A549 (cell line): ENCODE data around the gene RAPH1. TPM values are rescaled to one million over a fixed set of nuclear protein-coding genes. Genes with fewer than 3 reads are reported as not detected.
A peak's percentile ranks its signal among the peaks of the same experiment; 100 is the strongest.

ENCODE experiments used
- ATAC-seq, 2 experiments: fragments of 200-7000 bp in 1 of 2; fragments of >200 bp in 1 of 2; cut with Nextera tagmentation in 1 of 2; cut with Tn5 transposase in 1 of 2; 3 replicates each; pipeline versions ENCODE4 v1.8.0 to v1.9.1; 2018 to 2020; ENCODE audit warnings: mild to moderate bottlenecking in 1 of 2, moderate library complexity in 1 of 2
- CTCF ChIA-PET: fragments of 300-600 bp; sonication (Branson Sonifier 250); formaldehyde crosslinking; extraction: SDS; loops from one replicate; lab custom pipeline; 2021; ENCODE audit warnings: antibody characterized with exemption, inconsistent platforms; lab: Yijun Ruan, JAX
- POLR2A ChIA-PET: fragments of 350-600 bp; formaldehyde crosslinking; extraction: SDS; loops from one replicate; lab custom pipeline; 2021; ENCODE audit warnings: antibody characterized with exemption, inconsistent platforms; lab: Yijun Ruan, JAX
- DNase-seq, 2 experiments: peaks; one replicate each; pipeline versions ENCODE4 v3.0.0 to v3.0.0-alpha.2; 2011 to 2016; ENCODE audit warnings: low read depth in 1 of 2, low spot score in 1 of 2
- FAIRE-seq: peaks from 2 replicates; lab custom pipeline; 2011; peaks lifted over from hg19 to GRCh38; lab: Jason Lieb, UNC
- H3K27ac ChIP-seq, 2 experiments: fragments of >200 bp; sonication (Bioruptor Twin); formaldehyde crosslinking; 3 replicates each; pipeline ENCODE4 v1.5.1; 2016 to 2017
- H3K4me1 ChIP-seq: fragments of >200 bp; sonication (Bioruptor Twin); formaldehyde crosslinking; 3 replicates; pipeline ENCODE4 v1.6.1; 2016
- H3K4me2 ChIP-seq: fragments of >200 bp; sonication (Bioruptor Twin); formaldehyde crosslinking; 3 replicates; pipeline ENCODE4 v1.6.1; 2016
- H3K4me3 ChIP-seq: fragments of >200 bp; sonication (Bioruptor Twin); formaldehyde crosslinking; 3 replicates; pipeline ENCODE4 v1.5.1; 2016
- H3K9me3 ChIP-seq: fragments of >200 bp; sonication (Bioruptor Twin); formaldehyde crosslinking; 3 replicates; pipeline ENCODE4 v1.6.1; 2016
- CBX8 ChIP-seq: fragments of 200-600 bp; sonication (generic); IDR thresholded peaks from 2 replicates; pipeline ENCODE4 v1.6.1; 2016
- CEBPB ChIP-seq, 2 experiments: fragments of >200 bp in 1 of 2; sonication (Bioruptor Twin) in 1 of 2; formaldehyde crosslinking in 1 of 2; IDR thresholded peaks; 2 replicates each; pipeline ENCODE4 v1.6.1; 2012 to 2016
- HOXA7 ChIP-seq: fragments of 250-450 bp; sonication (Bioruptor Pico); IDR thresholded peaks from 2 replicates; pipeline ENCODE4 v1.5.0; 2020; ENCODE audit warnings: mild to moderate bottlenecking, moderate library complexity
- JUNB ChIP-seq: fragments of >200 bp; sonication (Bioruptor Twin); formaldehyde crosslinking; IDR thresholded peaks from 2 replicates; pipeline ENCODE4 v1.6.1; 2016
- MAFK ChIP-seq: fragments of 450-650 bp; IDR thresholded peaks from 2 replicates; pipeline ENCODE4 v1.6.1; 2014; ENCODE audit not compliant: partially characterized antibody
- MAZ ChIP-seq: fragments of 150-350 bp; IDR thresholded peaks from 2 replicates; pipeline ENCODE4 v1.6.1; 2014; ENCODE audit warnings: antibody characterized with exemption, low read depth, low read length, borderline replicate concordance
- MYC ChIP-seq: IDR thresholded peaks from 2 replicates; pipeline ENCODE4 v1.6.1; 2012; ENCODE audit warnings: mild to moderate bottlenecking, inconsistent platforms, low read length, improper control_type of control experiment, borderline replicate concordance
- NFE2L2 ChIP-seq: fragments of 150-350 bp; conservative IDR thresholded peaks from 2 replicates; pipeline ENCODE4 v1.6.1; 2014; ENCODE audit warnings: low read length
- NPAS2 ChIP-seq: fragments of 250-450 bp; sonication (Bioruptor Pico); IDR thresholded peaks from 2 replicates; pipeline ENCODE4 v1.8.0; 2022; ENCODE audit warnings: mild to moderate bottlenecking, moderate library complexity, borderline replicate concordance
- NR3C1 ChIP-seq: fragments of >200 bp; sonication (Bioruptor Twin); formaldehyde crosslinking; IDR thresholded peaks from 3 replicates; pipeline ENCODE4 v1.6.1; 2017
- POLR2A ChIP-seq: IDR thresholded peaks from 2 replicates; pipeline ENCODE4 v1.6.1; 2012; ENCODE audit warnings: mild to moderate bottlenecking, low read length
- POLR2AphosphoS2 ChIP-seq: conservative IDR thresholded peaks from 2 replicates; pipeline ENCODE4 v1.6.1; 2012; ENCODE audit warnings: low read length, improper control_type of control experiment, inconsistent platforms
- RARB ChIP-seq: fragments of 250-450 bp; sonication (Bioruptor Pico); IDR thresholded peaks from 2 replicates; pipeline ENCODE4 v1.8.0; 2021; ENCODE audit warnings: mild to moderate bottlenecking, moderate library complexity
- RCOR1 ChIP-seq: fragments of 150-350 bp; IDR thresholded peaks from 2 replicates; pipeline ENCODE4 v1.6.1; 2014; ENCODE audit warnings: antibody characterized with exemption, low read length, low read depth
- WGBS: methylation state at CpG from one replicate; pipeline ENCODE4 v1.1.6; 2017; ENCODE audit errors: missing lambda C conversion rate; 5-methylcytosine and 5-hydroxymethylcytosine counted together
- polyA plus RNA-seq, 4 experiments: library from polyadenylated mRNA; depleted of rRNA in 3 of 4; stranded (reverse); fragments of >200 nt; fragmentation: RNase III in 1 of 4; extraction: RNeasy Plus Mini Kit Qiagen cat#74134 plus additional on column Dnase treatment in 1 of 4; gene quantifications; 2 replicates in 3 of 4; 3 replicates in 1 of 4; pipeline ENCODE4 v1.2.3, GENCODE V29; 2011 to 2017
- TF ChIP-seq, protein P1 (sequence below): fragments of >200 bp; sonication (Bioruptor Twin); formaldehyde crosslinking; IDR thresholded peaks from 3 replicates; pipeline ENCODE4 v1.5.1; 2016
- TF ChIP-seq, protein P2 (sequence below): fragments of 150-350 bp; IDR thresholded peaks from 2 replicates; pipeline ENCODE4 v1.6.1; 2014; ENCODE audit warnings: low read depth, mild to moderate bottlenecking, low read length
- TF ChIP-seq, protein P3 (sequence below): fragments of >200 bp; sonication (Bioruptor Twin); formaldehyde crosslinking; IDR thresholded peaks from 2 replicates; pipeline ENCODE4 v1.6.1; 2016
- TF ChIP-seq, protein P4 (sequence below): fragments of 250-450 bp; sonication (Bioruptor Pico); IDR thresholded peaks from 2 replicates; pipeline ENCODE4 v1.5.0; 2021; ENCODE audit warnings: mild to moderate bottlenecking, moderate library complexity, borderline replicate concordance
- TF ChIP-seq, protein P5 (sequence below): fragments of >200 bp; sonication (Bioruptor Twin); formaldehyde crosslinking; IDR thresholded peaks from 3 replicates; pipeline ENCODE4 v1.6.1; 2016

Gene RAPH1
- polyA plus RNA-seq, 2 of the 4 experiments (the other 2 are of a cell fraction) = 6.3 to 7.3 TPM

DNA sequence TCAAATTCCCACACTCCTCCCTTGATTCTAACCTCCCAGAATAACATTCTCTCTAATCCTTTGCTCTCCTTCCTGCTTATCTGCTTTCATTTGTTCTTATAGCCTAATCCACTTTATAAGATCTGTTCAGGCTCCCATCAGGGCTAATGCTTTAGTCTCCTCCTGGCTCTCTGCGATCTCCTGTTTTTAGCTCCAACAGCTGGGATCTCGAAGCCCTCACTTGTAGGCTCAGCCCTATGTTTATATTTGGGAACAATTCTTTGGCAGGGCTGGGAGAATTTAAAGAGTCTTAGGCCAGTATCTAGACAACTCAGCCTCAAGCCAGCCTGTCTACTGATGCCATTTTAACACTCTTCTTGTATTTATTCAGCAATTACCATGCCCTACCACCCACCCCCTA, 27.2 kb upstream of the RAPH1 start:
- WGBS = 69% methylated on average over 2 of the region's 2 CpGs
- H3K4me2 ChIP-seq = no peak overlapping the region
- POLR2A ChIA-PET = no interaction called here
- TF ChIP-seq, protein P1, sequence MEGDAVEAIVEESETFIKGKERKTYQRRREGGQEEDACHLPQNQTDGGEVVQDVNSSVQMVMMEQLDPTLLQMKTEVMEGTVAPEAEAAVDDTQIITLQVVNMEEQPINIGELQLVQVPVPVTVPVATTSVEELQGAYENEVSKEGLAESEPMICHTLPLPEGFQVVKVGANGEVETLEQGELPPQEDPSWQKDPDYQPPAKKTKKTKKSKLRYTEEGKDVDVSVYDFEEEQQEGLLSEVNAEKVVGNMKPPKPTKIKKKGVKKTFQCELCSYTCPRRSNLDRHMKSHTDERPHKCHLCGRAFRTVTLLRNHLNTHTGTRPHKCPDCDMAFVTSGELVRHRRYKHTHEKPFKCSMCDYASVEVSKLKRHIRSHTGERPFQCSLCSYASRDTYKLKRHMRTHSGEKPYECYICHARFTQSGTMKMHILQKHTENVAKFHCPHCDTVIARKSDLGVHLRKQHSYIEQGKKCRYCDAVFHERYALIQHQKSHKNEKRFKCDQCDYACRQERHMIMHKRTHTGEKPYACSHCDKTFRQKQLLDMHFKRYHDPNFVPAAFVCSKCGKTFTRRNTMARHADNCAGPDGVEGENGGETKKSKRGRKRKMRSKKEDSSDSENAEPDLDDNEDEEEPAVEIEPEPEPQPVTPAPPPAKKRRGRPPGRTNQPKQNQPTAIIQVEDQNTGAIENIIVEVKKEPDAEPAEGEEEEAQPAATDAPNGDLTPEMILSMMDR = no peak
- no peak for TF ChIP-seq CEBPB (IDR thresholded peaks at IDR 0.05)
- no peak for TF ChIP-seq RARB
- TF ChIP-seq, protein P2, sequence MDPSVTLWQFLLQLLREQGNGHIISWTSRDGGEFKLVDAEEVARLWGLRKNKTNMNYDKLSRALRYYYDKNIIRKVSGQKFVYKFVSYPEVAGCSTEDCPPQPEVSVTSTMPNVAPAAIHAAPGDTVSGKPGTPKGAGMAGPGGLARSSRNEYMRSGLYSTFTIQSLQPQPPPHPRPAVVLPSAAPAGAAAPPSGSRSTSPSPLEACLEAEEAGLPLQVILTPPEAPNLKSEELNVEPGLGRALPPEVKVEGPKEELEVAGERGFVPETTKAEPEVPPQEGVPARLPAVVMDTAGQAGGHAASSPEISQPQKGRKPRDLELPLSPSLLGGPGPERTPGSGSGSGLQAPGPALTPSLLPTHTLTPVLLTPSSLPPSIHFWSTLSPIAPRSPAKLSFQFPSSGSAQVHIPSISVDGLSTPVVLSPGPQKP = no peak
- TF ChIP-seq RCOR1 = no peak
- TF ChIP-seq, protein P3, sequence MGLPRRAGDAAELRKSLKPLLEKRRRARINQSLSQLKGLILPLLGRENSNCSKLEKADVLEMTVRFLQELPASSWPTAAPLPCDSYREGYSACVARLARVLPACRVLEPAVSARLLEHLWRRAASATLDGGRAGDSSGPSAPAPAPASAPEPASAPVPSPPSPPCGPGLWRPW = no peak
- no peak for TF ChIP-seq NPAS2 (CRISPR knock-in tag)
- no peak for TF ChIP-seq POLR2A
- no peak for TF ChIP-seq JUNB
- CTCF ChIA-PET = no interaction called here
- DNase-seq = no peak
- FAIRE-seq = no peak
- H3K4me1 ChIP-seq = no peaks in the 10 kb centered on the region
- H3K9me3 ChIP-seq = no peaks in the 10 kb centered on the region
- no peak overlapping the region for H3K27ac ChIP-seq
- ATAC-seq = no peak
- no peak overlapping the region for H3K4me3 ChIP-seq

DNA sequence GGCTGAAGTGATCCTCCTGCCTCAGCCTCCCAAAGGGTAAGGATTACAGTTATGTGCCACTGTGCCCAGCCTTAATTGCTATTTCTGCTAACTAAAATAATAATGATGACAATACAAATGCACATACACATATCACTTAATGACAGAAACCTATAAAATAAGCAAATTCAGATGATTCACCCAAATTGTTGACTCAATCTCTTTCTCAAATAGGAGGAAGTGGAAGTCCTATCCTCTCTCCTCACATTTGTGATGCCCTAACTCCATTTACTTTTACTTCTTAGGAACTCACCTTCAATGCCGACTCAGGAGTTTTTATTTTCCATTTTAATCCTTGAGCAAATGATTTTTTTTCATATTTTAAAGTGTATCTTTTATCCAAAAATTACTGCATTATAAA, 24.5 kb upstream of the RAPH1 start:
- H3K27ac ChIP-seq = no peak overlapping the region
- CTCF ChIA-PET = no interaction called here
- no peak for FAIRE-seq
- TF ChIP-seq, protein P3 = no peak
- TF ChIP-seq MAFK = peak; percentile 15
- H3K4me2 ChIP-seq = no peak overlapping the region
- no peak overlapping the region for H3K4me3 ChIP-seq
- no peaks in the 10 kb centered on the region for H3K9me3 ChIP-seq
- no peaks in the 10 kb centered on the region for H3K4me1 ChIP-seq
- POLR2A ChIA-PET = no interaction called here
- DNase-seq = no peak
- WGBS = 10% methylated on average over 1 of the region's 1 CpG
- ATAC-seq = no peak

DNA sequence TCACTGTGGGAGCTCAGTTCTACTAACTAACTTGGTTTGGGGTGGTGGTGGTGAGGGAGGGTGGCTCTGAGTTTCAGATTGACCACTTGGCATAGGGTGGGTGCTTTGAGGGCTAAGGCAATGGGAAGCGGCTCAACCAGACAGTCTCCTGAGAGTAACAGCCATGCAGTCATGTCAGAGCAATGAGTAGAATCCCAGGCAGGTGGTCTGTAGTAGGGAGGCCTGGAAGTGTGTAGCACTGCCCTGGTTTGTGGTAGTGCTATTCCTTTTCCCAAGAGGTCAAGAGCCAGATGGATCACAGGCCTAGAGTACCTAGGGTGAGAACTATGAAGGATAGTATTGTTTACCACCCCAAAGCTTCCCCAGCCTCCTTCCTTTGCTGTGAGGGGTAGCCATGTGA, 18.7 kb upstream of the RAPH1 start:
- ChIA-PET CTCF (no interaction called here), POLR2A (no interaction called here)
- FAIRE-seq = no peak
- Histone ChIP-seq H3K9me3 (no peaks in the 10 kb centered on the region), H3K4me1 (peaks cover 10% of the 10 kb centered on the region), H3K4me2 (no peak overlapping the region), H3K4me3 (no peak overlapping the region), H3K27ac (no peak overlapping the region)
- TF ChIP-seq, protein P2 = no peak
- TF ChIP-seq NFE2L2 (no peak), POLR2AphosphoS2 (no peak), MYC (no peak), HOXA7 (CRISPR knock-in tag) (no peak), CBX8 (no peak), CEBPB (IDR thresholded peaks at IDR 0.05) (no peak), MAZ (no peak), NR3C1 (no peak)
- TF ChIP-seq, protein P4, sequence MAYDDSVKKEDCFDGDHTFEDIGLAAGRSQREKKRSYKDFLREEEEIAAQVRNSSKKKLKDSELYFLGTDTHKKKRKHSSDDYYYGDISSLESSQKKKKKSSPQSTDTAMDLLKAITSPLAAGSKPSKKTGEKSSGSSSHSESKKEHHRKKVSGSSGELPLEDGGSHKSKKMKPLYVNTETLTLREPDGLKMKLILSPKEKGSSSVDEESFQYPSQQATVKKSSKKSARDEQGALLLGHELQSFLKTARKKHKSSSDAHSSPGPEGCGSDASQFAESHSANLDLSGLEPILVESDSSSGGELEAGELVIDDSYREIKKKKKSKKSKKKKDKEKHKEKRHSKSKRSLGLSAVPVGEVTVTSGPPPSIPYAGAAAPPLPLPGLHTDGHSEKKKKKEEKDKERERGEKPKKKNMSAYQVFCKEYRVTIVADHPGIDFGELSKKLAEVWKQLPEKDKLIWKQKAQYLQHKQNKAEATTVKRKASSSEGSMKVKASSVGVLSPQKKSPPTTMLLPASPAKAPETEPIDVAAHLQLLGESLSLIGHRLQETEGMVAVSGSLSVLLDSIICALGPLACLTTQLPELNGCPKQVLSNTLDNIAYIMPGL = no peak
- TF ChIP-seq, protein P5, sequence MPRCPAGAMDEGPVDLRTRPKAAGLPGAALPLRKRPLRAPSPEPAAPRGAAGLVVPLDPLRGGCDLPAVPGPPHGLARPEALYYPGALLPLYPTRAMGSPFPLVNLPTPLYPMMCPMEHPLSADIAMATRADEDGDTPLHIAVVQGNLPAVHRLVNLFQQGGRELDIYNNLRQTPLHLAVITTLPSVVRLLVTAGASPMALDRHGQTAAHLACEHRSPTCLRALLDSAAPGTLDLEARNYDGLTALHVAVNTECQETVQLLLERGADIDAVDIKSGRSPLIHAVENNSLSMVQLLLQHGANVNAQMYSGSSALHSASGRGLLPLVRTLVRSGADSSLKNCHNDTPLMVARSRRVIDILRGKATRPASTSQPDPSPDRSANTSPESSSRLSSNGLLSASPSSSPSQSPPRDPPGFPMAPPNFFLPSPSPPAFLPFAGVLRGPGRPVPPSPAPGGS = no peak
- DNase-seq = no peak
- no peak for ATAC-seq
- WGBS = 100% methylated on average over 1 of the region's 1 CpG
